ENCODE results near the gene TCEAL7.

Gene TCEAL7

GRCh38 chrX:103344606-103345005 is 14.6 kb downstream of the TCEAL7 start:
- H3K79me2 ChIP-seq (ENCODE audit: insufficient read depth, low read length): no peaks in the 10 kb centered on the region

GRCh38 chrX:103347682-103348397 is 17.8 kb downstream of the TCEAL7 start:
- Histone ChIP-seq H3K79me2 (ENCODE audit: insufficient read depth, low read length) (no peaks in the 10 kb centered on the region), H3K4me1 (ENCODE audit: insufficient read depth, low read length, poor library complexity, severe bottlenecking) (peaks cover 7% of the 10 kb centered on the region), H3K4me3 (ENCODE audit: low read length, poor library complexity, severe bottlenecking) (no peak overlapping the region), H3K9ac (ENCODE audit: low read depth, low read length, poor library complexity, severe bottlenecking) (no peak overlapping the region), H3K9me3 (ENCODE audit: insufficient read depth, low read depth, low read length) (no peaks in the 10 kb centered on the region), H3K36me3 (ENCODE audit: insufficient read depth, low read length) (no peaks in the 10 kb centered on the region), H3K9me2 (replicated peaks; ENCODE audit: low read depth, low read length) (no peaks in the 10 kb centered on the region), H4K20me1 (ENCODE audit: insufficient read depth, low read length, poor library complexity, severe bottlenecking) (no peaks in the 10 kb centered on the region), H3F3A (ENCODE audit: low read depth) (no peaks in the 10 kb centered on the region), H3K4me2 (ENCODE audit: low read depth, low read length, poor library complexity, severe bottlenecking) (no peak overlapping the region), H2AFZ (ENCODE audit: low read length) (no peak overlapping the region), H3K27me3 (ENCODE audit: insufficient read depth, low read length, poor library complexity, severe bottlenecking) (no peaks in the 10 kb centered on the region)
- TF ChIP-seq EZH2phosphoT487 (IDR thresholded peaks at IDR 0.05; ENCODE audit: borderline replicate concordance) (no peak), CTCF (conservative IDR thresholded peaks at IDR 0.05; ENCODE audit: low read length) (no peak)

More at GRCh38 chrX:103344606-103345005, 14.6 kb downstream of the TCEAL7 start:
- Histone ChIP-seq H3K4me3 (ENCODE audit: low read length, poor library complexity, severe bottlenecking) (no peak overlapping the region), H3K27me3 (ENCODE audit: insufficient read depth, low read length, poor library complexity, severe bottlenecking) (no peaks in the 10 kb centered on the region), H4K20me1 (ENCODE audit: insufficient read depth, low read length, poor library complexity, severe bottlenecking) (no peaks in the 10 kb centered on the region), H3F3A (ENCODE audit: low read depth) (no peaks in the 10 kb centered on the region), H3K9me3 (ENCODE audit: insufficient read depth, low read depth, low read length) (no peaks in the 10 kb centered on the region), H3K9ac (ENCODE audit: low read depth, low read length, poor library complexity, severe bottlenecking) (no peak overlapping the region), H3K4me2 (ENCODE audit: low read depth, low read length, poor library complexity, severe bottlenecking) (peak overlapping the region; percentile 36), H3K9me2 (replicated peaks; ENCODE audit: low read depth, low read length) (no peaks in the 10 kb centered on the region), H2AFZ (ENCODE audit: low read length) (peak overlapping the region; percentile 40), H3K4me1 (ENCODE audit: insufficient read depth, low read length, poor library complexity, severe bottlenecking) (peaks cover 7% of the 10 kb centered on the region), H3K36me3 (ENCODE audit: insufficient read depth, low read length) (no peaks in the 10 kb centered on the region)
- TF ChIP-seq CTCF (conservative IDR thresholded peaks at IDR 0.05; ENCODE audit: low read length) (no peak), EZH2phosphoT487 (IDR thresholded peaks at IDR 0.05; ENCODE audit: borderline replicate concordance) (no peak)

GRCh38 chrX:103356130-103356798 is 26.2 kb downstream of the TCEAL7 start, which contains the start of gene TCEAL9:
Gene TCEAL9 (plus strand): TSS chrX:103356506. CDS start chrX:103357685, 1,179 bp downstream.
- TF ChIP-seq EZH2phosphoT487 (IDR thresholded peaks at IDR 0.05; ENCODE audit: borderline replicate concordance): no peak
- TF ChIP-seq CTCF (conservative IDR thresholded peaks at IDR 0.05; ENCODE audit: low read length): no peak
- Histone ChIP-seq H3K4me3 (ENCODE audit: low read length, poor library complexity, severe bottlenecking) (peak within 1 kb of the TSS; percentile 96), H3F3A (ENCODE audit: low read depth) (no peaks in the 10 kb centered on the region), H3K36me3 (ENCODE audit: insufficient read depth, low read length) (no peaks in the 10 kb centered on the region), H2AFZ (ENCODE audit: low read length) (peak within 1 kb of the TSS; percentile 94), H3K9ac (ENCODE audit: low read depth, low read length, poor library complexity, severe bottlenecking) (peak within 1 kb of the TSS; percentile 94), H3K9me2 (replicated peaks; ENCODE audit: low read depth, low read length) (no peaks in the 10 kb centered on the region), H4K20me1 (ENCODE audit: insufficient read depth, low read length, poor library complexity, severe bottlenecking) (no peaks in the 10 kb centered on the region), H3K4me2 (ENCODE audit: low read depth, low read length, poor library complexity, severe bottlenecking) (peak within 1 kb of the TSS; percentile 89), H3K9me3 (ENCODE audit: insufficient read depth, low read depth, low read length) (no peaks in the 10 kb centered on the region), H3K4me1 (ENCODE audit: insufficient read depth, low read length, poor library complexity, severe bottlenecking) (peaks cover 12% of the 10 kb centered on the region), H3K79me2 (ENCODE audit: insufficient read depth, low read length) (peaks cover 18% of the 10 kb centered on the region; the same call in 1 of the 2 replicates), H3K27me3 (ENCODE audit: insufficient read depth, low read length, poor library complexity, severe bottlenecking) (no peaks in the 10 kb centered on the region)
